IgD-negative memory B cell (primary cell): Measurements from ENCODE around the gene TAP1. TPM values are rescaled to one million over a fixed set of nuclear protein-coding genes. Genes with fewer than 3 reads are reported as not detected.
"Not testable (repeated sequence)": the region's sequence is repeated elsewhere in the genome, so short reads cannot be mapped to it uniquely, and the experiment has no call there.

ENCODE experiments used
- H3K27ac Mint-ChIP-seq, 3 donors: one replicate each; pipeline ENCODE4 v1.8.0; 2020 to 2022; ENCODE audit warnings: mild to moderate bottlenecking in 3 of 3, mixed read lengths in 3 of 3, moderate library complexity in 1 of 3
- H3K27me3 Mint-ChIP-seq: one replicate; pipeline ENCODE4 v1.8.0; 2021; ENCODE audit warnings: mixed read lengths
- H3K36me3 Mint-ChIP-seq: one replicate; pipeline ENCODE4 v1.8.0; 2020; ENCODE audit warnings: mild to moderate bottlenecking, mixed read lengths
- H3K4me1 Mint-ChIP-seq, 3 donors: one replicate each; pipeline ENCODE4 v1.8.0; 2020 to 2022; ENCODE audit warnings: mixed read lengths in 3 of 3, mild to moderate bottlenecking in 1 of 3
- H3K4me3 Mint-ChIP-seq, 4 donors: one replicate each; pipeline ENCODE4 v1.8.0; 2020 to 2022; ENCODE audit warnings: mild to moderate bottlenecking in 4 of 4, mixed read lengths in 4 of 4, moderate library complexity in 3 of 4
- H3K9me3 Mint-ChIP-seq, 3 donors: one replicate each; pipeline ENCODE4 v1.8.0; 2020 to 2021; ENCODE audit warnings: mixed read lengths in 3 of 3, mild to moderate bottlenecking in 1 of 3
- polyA plus RNA-seq: library from polyadenylated mRNA; unstranded; fragments of 300-500 nt; fragmentation: Illumina TruSeq; gene quantifications from one replicate; pipeline ENCODE4 v1.2.3, GENCODE V29; 2021

The TAP1 gene
- polyA plus RNA-seq, 1 donor from 2014 or later: 219 TPM

- Mint-ChIP-seq H3K27me3 (no peaks in the 10 kb centered on the region), H3K9me3 (no peaks in the 10 kb centered on the region), H3K4me1 (peaks cover 49 to 62% (median 50%) of the 10 kb centered on the region in 3 donors), H3K36me3 (peaks cover 11% of the 10 kb centered on the region), H3K4me3 (peak overlapping the region; percentile 93 to 99 (median 98)), H3K27ac (peak overlapping the region; percentile 83 to 98 (median 90))
These were observed 37.5 kb downstream of the TAP1 start for GRCh38 chr6:32815996-32816395.

GRCh38 chr6:32815115-32815514 lies 38.4 kb downstream of the TAP1 start:
- Mint-ChIP-seq H3K27me3 (no peaks in the 10 kb centered on the region), H3K4me3 (peak overlapping the region; percentile 93 to 99 (median 98)), H3K9me3 (no peaks in the 10 kb centered on the region), H3K36me3 (peaks cover 11% of the 10 kb centered on the region), H3K27ac (peak overlapping the region; percentile 83 to 90 (median 86)), H3K4me1 (peaks cover 48 to 58% (median 48%) of the 10 kb centered on the region in 3 donors)

GRCh38 chr6:32814145-32814544 lies 39.4 kb downstream of the TAP1 start:
- Mint-ChIP-seq H3K36me3 (peaks cover 11% of the 10 kb centered on the region), H3K27me3 (no peaks in the 10 kb centered on the region), H3K9me3 (no peaks in the 10 kb centered on the region), H3K4me1 (peaks cover 39 to 51% (median 43%) of the 10 kb centered on the region in 3 donors), H3K27ac (peak overlapping the region; percentile 40 to 83 (median 69)), H3K4me3 (peak overlapping the region; percentile 93 to 99 (median 98))

- Mint-ChIP-seq H3K27me3 (peaks cover 1% of the 10 kb centered on the region), H3K27ac (no peak overlapping the region)
These were observed 44.3 kb downstream of the TAP1 start for GRCh38 chr6:32809171-32809570.

GRCh38 chr6:32807020-32807580 lies 46.4 kb downstream of the TAP1 start:
- Mint-ChIP-seq H3K27ac (peak overlapping the region in 1 of 3 donors; percentile 67), H3K27me3 (peaks cover 1% of the 10 kb centered on the region), H3K9me3 (peaks cover 0 to 17% (median 8%) of the 10 kb centered on the region in 3 donors), H3K36me3 (peaks cover 3% of the 10 kb centered on the region), H3K4me3 (no peak overlapping the region), H3K4me1 (peaks cover 7 to 23% (median 16%) of the 10 kb centered on the region in 3 donors)

More at GRCh38 chr6:32809171-32809570, 44.3 kb downstream of the TAP1 start:
- Mint-ChIP-seq H3K9me3 (peaks cover 0 to 11% (median 2%) of the 10 kb centered on the region in 3 donors), H3K36me3 (peaks cover 8% of the 10 kb centered on the region), H3K4me3 (no peak overlapping the region), H3K4me1 (peaks cover 17 to 31% (median 20%) of the 10 kb centered on the region in 3 donors)

GRCh38 chr6:32805404-32805803 lies 48.1 kb downstream of the TAP1 start:
- not testable (repeated sequence) for H3K27me3 Mint-ChIP-seq, H3K4me3 Mint-ChIP-seq, H3K36me3 Mint-ChIP-seq, H3K27ac Mint-ChIP-seq
- Mint-ChIP-seq H3K4me1 (peaks cover 2 to 20% (median 12%) of the 10 kb centered on the region in 3 donors), H3K9me3 (peaks cover 0 to 23% (median 8%) of the 10 kb centered on the region in 3 donors)

GRCh38 chr6:32803416-32803815 lies 50.1 kb downstream of the TAP1 start:
- Mint-ChIP-seq H3K9me3 (peaks cover 3 to 34% (median 17%) of the 10 kb centered on the region in 3 donors), H3K36me3 (peaks cover 5% of the 10 kb centered on the region), H3K27ac (no peak overlapping the region), H3K4me3 (no peak overlapping the region), H3K4me1 (peaks cover 1 to 20% (median 7%) of the 10 kb centered on the region in 3 donors), H3K27me3 (peaks cover 1% of the 10 kb centered on the region)

GRCh38 chr6:32799740-32800139 lies 53.8 kb downstream of the TAP1 start:
- peaks cover 15 to 35% (median 21%) of the 10 kb centered on the region in 3 donors for H3K4me1 Mint-ChIP-seq
- H3K27me3 Mint-ChIP-seq: no peaks in the 10 kb centered on the region
- peaks cover 2% of the 10 kb centered on the region for H3K36me3 Mint-ChIP-seq
- H3K4me3 Mint-ChIP-seq: no peak overlapping the region
- no peak overlapping the region for H3K27ac Mint-ChIP-seq
- peaks cover 3 to 32% (median 20%) of the 10 kb centered on the region in 3 donors for H3K9me3 Mint-ChIP-seq

- Mint-ChIP-seq H3K27me3 (peaks cover 1% of the 10 kb centered on the region), H3K27ac (no peak overlapping the region), H3K36me3 (peaks cover 2% of the 10 kb centered on the region), H3K4me3 (no peak overlapping the region), H3K4me1 (peaks cover 21 to 40% (median 27%) of the 10 kb centered on the region in 3 donors), H3K9me3 (peaks cover 3 to 29% (median 18%) of the 10 kb centered on the region in 3 donors)
These were observed 54.3 kb downstream of the TAP1 start for GRCh38 chr6:32799168-32799567.

- peaks cover 1% of the 10 kb centered on the region for H3K27me3 Mint-ChIP-seq
- peak overlapping the region; percentile 46 to 95 (median 83) for H3K4me3 Mint-ChIP-seq
- peak overlapping the region; percentile 59 to 75 (median 65) for H3K27ac Mint-ChIP-seq
- H3K9me3 Mint-ChIP-seq: peaks cover 3 to 23% (median 12%) of the 10 kb centered on the region in 3 donors
- H3K4me1 Mint-ChIP-seq: peaks cover 24 to 35% (median 32%) of the 10 kb centered on the region in 3 donors
- H3K36me3 Mint-ChIP-seq: peaks cover 2% of the 10 kb centered on the region
These were observed 56.4 kb downstream of the TAP1 start for GRCh38 chr6:32796848-32797776.

Other genes with a start within 250 kb of the TAP1 start
- 377 TPM for gene HLA-DQA1, start 216.3 kb downstream of the TAP1 start, polyA plus RNA-seq
- 155 TPM for gene HLA-DQB1, start 187.0 kb downstream of the TAP1 start, polyA plus RNA-seq
- gene HLA-DQA2, start 112.3 kb downstream of the TAP1 start, polyA plus RNA-seq: 167 TPM
- gene HLA-DQB2, start 90.2 kb downstream of the TAP1 start, polyA plus RNA-seq: 121 TPM
- 368 TPM for gene HLA-DOB, start 36.7 kb downstream of the TAP1 start, polyA plus RNA-seq
- 26.8 TPM for gene TAP2, start 15.0 kb downstream of the TAP1 start, polyA plus RNA-seq
- 366 TPM for gene PSMB8, start 9.7 kb downstream of the TAP1 start, polyA plus RNA-seq
- 695 TPM for gene PSMB9, start 488 bp upstream of the TAP1 start, polyA plus RNA-seq
- 771 TPM for gene HLA-DMB, start 87.3 kb upstream of the TAP1 start, polyA plus RNA-seq
- gene HLA-DMA, start 99.4 kb upstream of the TAP1 start, polyA plus RNA-seq: 946 TPM
- gene BRD2, start 114.9 kb upstream of the TAP1 start, polyA plus RNA-seq: 110 TPM
- 363 TPM for gene HLA-DOA, start 155.9 kb upstream of the TAP1 start, polyA plus RNA-seq
- 2,568 TPM for gene HLA-DPA1, start 219.9 kb upstream of the TAP1 start, polyA plus RNA-seq
- 2,247 TPM for gene HLA-DPB1, start 222.3 kb upstream of the TAP1 start, polyA plus RNA-seq